HG03045 (cell line): ENCODE data around the gene DISP3.

Experiments
- ATAC-seq: cut with Tn5 transposase; IDR thresholded peaks from one replicate; pipeline ENCODE4 v1.9.1; 2021; ENCODE audit warnings: mild to moderate bottlenecking, moderate library complexity; ENCODE audit not compliant: unreplicated experiment

Gene DISP3, protein sequence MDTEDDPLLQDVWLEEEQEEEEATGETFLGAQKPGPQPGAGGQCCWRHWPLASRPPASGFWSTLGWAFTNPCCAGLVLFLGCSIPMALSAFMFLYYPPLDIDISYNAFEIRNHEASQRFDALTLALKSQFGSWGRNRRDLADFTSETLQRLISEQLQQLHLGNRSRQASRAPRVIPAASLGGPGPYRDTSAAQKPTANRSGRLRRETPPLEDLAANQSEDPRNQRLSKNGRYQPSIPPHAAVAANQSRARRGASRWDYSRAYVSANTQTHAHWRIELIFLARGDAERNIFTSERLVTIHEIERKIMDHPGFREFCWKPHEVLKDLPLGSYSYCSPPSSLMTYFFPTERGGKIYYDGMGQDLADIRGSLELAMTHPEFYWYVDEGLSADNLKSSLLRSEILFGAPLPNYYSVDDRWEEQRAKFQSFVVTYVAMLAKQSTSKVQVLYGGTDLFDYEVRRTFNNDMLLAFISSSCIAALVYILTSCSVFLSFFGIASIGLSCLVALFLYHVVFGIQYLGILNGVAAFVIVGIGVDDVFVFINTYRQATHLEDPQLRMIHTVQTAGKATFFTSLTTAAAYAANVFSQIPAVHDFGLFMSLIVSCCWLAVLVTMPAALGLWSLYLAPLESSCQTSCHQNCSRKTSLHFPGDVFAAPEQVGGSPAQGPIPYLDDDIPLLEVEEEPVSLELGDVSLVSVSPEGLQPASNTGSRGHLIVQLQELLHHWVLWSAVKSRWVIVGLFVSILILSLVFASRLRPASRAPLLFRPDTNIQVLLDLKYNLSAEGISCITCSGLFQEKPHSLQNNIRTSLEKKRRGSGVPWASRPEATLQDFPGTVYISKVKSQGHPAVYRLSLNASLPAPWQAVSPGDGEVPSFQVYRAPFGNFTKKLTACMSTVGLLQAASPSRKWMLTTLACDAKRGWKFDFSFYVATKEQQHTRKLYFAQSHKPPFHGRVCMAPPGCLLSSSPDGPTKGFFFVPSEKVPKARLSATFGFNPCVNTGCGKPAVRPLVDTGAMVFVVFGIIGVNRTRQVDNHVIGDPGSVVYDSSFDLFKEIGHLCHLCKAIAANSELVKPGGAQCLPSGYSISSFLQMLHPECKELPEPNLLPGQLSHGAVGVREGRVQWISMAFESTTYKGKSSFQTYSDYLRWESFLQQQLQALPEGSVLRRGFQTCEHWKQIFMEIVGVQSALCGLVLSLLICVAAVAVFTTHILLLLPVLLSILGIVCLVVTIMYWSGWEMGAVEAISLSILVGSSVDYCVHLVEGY (N-terminal part only)

DNA sequence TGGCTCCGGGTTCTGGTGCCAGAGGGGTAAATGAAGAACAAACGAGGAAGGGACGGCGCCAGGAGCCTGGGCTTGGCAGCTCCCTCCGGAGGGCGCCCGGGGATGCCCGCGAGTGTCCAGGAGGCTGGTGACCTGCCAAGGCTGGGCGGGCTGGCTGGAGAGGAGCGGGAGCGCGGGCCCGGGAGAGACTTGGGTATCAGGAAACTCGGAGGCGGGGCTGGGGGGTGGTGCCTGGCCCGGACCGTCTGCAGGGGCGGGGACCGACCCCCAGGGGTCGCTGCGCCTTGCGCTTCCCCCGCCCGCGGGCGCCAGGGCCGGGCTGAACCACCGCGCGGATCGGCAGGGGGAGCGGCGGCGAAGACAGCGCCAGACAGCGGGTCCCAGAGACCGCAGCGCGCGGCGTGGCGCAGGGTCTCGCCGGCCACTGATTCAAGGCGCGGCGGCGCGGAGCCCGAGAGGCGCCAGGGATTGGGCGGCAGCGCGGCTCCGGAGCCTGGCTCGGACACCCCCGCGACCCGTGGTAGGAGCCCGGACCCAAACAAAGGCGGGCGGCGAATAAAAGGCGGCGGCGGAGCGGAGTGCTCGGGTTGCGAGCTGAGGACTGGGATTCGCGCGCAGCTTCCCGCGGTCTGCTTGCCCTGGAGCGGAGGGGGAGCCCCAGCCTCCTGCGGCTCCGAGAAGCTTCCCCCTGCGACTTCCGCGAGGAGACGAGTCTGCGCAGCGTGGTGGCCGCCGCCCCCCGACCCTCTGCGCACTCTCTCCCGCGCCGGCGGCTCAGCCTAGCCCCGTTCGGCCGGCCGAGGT is at the start of gene DISP3:
DISP3 (plus strand) TSS at position 585 of the 804 bp plus-strand sequence. CDS start 21,838 bp downstream, outside the sequence.
- peak; percentile 66 for ATAC-seq

DNA sequence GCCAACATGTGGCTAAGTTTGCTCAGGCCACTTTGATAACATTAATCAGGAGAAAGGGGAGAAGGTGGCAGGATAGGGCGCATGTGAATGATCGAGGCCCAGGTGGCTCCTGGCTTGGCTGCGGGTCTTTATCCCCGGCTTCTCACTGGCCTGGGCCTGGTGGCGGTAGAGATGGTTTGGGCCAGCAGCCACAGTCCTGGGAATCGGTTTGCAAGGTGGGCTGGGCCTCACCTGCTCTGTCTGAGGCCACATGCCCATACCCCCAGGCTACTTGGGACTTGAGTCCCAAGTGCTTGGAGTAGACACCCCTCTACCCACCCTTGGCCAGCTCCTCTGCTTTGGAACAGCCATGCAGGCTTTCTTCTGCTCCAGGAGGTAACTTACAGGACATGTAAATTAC is 49.7 kb upstream of the DISP3 start:
- ATAC-seq, result no peak

DNA sequence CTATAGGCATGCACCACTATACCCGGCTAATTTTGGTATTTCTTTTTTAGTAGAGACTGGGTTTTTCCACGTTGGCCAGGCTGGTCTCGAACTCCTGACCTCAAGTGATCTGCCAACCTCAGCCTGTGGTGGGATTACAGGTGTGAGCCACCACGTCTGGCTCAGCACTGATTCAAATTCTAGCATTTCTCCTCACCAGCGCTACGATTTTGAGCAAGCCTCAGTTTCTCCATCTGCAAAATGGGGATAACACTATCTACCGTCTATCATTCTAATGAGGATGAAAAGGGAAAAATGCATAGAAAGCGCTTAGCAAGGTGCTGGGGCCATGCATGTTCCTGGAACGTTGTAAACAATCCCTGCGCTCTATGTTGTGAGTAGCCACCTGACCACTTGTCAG is 49.0 kb upstream of the DISP3 start:
- no peak for ATAC-seq

DNA sequence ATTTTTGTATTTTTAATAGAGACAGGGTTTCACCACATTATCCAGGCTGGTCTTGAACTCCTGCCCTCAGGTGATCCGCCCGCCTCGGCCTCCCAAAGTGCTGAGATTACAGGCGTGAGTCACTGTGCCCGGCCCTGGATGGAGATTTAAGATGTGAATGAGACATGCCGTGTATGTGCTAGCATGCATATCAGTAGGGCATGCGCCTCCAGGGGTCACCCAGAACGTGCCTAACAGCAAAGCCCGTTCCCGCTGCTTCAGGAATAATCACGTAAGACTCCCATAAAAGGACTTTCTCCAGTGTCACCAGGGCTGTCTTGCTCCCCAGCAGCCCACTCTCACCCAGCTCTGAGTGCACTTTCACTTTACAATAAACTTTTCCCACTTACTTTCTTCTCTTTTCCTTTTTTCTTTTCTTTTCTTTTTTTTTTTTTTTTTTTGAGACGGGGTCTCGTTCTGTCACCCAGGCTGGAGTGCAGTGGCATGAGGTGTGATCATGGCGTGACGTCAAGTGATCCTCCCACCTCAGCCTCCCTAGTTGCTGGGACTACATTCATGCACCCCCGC is 46.9 kb upstream of the DISP3 start:
- ATAC-seq, result no peak

DNA sequence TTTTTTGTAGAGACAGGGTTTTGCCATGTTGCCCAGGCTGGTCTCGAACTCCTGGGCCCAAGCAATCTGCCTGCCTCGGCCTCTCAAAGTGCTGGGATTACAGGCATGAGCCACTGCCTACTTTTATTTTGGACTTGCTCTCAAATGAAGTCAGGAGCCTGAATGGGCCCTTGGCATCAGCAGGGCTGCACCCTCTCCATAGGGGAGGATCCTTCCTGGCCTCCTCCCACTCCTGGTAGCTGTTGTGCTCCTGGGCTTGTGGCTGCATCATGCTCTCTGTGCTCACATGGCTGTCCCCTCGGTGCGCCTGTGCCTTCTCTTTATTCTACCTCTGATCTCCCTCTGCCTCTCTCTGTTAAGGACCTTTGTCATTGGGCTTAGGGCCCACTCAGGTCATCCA is 46.4 kb upstream of the DISP3 start:
- no peak for ATAC-seq

DNA sequence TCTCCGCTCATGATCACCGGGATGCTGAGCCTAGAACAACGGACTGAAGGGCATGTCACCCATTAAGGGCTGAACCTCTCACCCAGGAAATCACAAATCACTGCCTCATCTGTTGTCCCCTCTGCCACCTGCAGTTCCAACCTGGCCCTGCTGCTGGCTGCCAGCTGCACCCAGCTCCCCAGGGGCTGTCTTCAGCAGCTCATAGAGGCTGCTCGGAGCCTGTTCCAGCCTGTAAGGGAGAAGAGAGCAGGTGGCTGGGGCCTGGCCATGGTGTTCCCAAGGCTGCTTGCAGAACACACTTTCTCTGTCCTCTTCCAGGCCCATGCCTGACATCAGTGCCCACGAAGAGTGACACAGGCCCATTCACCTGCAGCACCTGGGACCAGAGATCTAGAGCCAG is 44.5 kb upstream of the DISP3 start:
- no peak for ATAC-seq

DNA sequence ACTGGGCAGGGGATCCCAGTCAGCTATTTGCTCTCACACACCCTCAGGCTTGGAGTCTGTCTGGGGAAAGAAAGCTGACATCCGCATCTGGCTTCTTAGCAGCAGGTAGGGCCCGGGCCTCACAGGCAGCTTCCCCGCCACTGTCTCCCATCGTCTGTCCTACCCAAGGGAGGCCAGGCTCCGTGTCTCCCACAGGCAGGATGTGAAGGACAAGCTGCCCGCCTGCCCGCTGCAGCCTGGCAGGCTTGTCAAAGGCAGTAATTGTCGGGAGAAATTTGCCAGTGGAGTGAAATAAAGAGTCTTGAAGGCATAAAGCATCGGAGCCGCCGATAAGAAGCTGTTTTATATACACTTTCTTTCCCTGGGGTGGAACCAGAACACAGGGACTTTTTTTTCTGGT is 44.0 kb upstream of the DISP3 start:
- no peak for ATAC-seq

DNA sequence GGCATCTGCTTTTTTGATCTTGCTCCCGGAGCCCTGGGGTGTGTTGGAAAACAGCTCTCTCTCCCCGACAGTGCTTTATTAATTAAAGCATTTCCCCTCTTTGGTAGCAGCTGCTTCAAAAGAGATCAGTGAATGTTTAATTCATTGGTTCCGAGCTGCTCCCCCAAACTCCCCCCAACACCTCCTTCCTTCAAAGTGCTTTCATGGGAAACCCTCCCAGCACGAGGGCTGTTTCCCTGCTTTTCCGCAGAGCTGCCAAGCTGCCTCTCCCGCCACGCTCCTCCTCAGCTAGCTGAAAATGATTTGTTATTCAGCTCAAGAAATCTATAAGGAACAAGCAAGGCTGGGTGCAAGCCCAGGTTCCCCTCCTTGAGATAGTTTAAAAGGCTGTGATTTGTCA is 40.0 kb upstream of the DISP3 start:
- no peak for ATAC-seq

DNA sequence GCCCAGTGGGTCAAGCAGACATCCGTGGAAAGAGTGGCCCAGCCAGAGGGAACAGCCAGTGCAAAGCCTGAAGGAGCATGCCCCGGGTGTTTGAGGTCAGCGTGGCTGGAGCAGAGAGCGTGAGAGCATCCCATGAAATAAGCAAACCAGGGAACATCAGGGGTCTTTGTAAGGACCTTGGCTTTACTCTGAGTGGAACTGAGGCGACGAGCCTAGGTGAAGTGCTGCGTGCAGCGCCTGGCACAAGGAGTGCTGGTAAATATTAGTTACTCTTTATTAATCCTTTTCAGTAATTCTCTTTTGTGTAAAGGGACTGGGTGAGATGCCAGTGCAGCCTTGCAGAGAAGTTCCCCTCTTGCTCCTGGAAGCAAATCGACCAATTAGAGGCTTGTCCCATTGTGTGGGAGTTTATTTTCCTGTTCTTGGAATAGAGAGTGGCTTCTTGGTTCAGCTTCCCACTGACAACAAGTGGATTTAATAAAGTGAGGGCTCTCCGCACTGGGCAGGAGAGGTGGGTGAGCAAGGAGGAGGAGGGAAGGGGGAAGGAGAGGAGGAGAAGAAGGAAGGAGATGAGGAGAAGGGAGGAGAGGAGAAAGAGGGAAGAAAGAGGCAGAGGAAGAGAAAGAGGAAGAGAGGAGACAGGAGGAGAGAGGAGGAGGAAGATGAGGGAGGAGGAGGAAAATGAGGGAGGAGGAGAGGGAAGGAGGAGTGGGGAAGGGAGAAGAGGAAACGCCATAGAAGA is 37.6 kb upstream of the DISP3 start:
- ATAC-seq, result no peak

DNA sequence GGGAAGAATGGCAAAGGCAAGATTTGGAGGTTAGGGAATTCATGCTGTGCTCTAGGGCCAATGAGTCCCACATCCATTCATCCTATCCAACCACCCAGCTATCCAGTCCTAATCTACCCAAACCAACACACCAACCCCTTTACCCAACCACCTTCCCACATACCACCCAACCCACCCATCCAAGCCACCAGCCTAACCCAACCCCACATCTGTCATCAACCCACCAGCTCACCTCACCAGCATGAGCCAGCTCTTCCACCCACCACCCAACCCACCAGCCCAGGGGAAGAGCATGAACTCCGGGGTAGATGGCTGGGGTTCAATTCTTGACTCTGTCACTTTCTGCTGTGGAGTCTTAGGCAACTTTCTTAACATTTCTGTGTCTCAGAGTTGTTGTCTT is 35.9 kb upstream of the DISP3 start:
- no peak for ATAC-seq

DNA sequence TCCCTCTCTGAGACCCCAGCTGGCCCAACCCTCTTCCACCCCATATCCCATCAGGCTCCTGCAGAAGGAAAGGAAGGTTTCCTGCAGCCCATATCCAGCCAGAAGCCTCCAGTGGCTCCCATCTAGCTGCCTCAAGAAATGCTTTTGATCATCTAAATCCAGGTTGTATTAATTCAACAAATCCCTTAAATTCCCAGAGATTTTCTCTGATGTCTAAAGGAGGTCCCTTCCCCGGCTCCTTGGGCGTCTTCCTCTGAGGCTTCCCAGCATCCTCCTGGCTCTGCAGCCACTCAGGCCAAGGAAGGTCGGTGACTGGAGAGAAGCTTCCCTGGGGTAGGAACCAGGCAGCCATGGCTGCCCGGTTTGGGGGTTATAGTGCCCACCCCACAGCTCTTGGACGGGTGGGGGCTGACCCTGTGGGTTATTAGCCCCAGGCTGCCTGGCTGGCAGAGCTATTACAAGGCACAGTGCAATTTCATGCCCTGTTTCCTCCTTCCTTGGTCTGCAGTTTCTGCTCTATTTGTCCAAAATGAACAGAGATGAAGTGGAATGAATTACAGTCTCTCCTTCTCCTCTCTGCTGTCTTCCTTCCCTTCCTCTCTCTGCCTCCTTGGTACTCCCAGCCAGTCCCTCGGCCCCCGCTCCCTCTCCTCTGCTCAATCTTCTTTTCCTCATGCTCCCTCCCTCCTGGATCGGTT is 34.8 kb upstream of the DISP3 start:
- no peak for ATAC-seq

DNA sequence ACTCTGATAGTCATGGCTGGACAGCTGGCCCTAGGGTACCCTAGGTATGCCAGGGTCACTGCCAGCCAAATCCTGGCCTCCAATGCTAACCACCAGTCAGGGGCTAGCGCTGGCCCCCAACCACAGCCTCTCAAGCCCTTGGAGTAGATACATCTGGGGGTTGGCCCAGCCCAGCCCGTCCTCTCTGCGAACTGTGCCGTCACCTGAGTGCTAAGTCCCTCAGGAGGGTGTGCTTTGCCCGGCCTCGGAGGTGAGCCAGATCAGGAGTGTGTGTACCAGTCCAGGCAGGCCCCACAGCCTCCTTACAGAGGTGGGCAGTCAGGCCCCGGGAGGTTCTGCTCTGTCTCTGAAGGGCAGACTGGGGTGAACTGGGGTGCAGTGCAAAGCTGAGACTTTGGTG is 34.0 kb upstream of the DISP3 start:
- no peak for ATAC-seq

DNA sequence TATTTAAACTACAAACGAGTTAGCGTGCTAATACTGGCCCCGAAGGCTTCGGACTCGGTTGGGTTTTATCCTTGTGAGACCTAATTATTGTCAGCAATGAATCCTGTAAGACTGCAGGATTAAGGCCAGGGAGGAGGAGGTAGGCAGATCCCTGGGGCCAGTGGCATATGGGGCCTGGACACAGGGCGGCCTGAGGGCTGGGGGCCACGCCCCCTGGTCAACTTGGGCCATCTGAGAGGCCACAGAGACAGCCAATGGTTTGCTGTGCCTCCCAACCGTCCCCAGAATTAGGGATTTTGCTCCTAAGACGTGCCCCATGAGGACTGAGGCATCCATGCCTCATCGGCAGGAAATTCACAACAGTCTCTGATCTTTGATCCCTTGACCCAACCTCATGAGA is 31.1 kb upstream of the DISP3 start:
- no peak for ATAC-seq

DNA sequence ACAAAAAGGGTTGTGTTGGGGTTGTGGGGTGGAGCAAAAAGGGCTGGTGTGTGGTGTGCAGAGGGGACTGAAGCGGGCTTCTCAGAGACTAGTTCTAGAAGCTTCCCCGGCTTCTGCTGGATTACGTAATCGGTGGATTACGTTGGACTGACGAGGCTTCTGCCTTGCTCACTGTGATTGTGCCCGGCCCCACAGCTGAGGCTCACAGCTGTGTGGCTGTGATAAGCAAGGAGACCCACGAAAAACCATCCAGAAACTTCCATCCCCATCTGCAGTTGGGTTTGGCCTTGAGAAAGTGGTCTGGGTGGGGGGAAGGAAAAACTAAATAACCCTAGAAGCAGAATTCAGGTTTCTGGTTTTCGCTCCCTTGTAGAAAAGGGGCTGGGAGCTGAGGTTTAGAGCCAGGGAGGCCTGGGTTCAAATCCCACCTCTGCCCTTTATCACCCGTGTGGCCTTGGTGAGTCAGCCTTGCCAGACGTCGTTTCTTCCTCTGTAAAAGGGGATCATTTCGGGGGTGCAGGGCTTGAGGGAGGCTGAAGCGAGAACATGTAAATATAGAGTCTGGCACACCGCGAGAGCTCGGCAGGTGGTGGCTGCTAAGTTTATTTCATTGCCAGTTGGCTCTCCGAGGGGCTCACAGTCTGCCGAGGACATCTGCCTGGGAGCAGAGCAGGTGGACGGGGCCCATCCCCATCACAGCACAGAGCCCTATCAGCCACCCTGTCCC is 30.4 kb upstream of the DISP3 start:
- no peak for ATAC-seq

DNA sequence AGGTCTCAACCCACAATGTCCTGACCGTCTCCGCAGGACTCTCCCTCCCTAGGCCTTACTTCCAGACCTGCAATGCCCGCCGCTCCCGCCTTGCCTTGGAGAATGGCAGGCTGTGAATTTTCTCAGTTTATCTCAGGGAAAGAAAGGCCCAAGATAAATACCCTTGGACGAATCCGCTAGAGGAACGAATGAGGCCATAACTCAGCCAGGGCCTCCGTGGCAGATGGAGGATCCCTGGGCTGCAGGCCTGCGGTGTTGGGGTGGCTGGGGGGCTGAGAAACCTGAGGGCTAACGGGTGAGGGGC is 29.9 kb upstream of the DISP3 start:
- no peak for ATAC-seq

DNA sequence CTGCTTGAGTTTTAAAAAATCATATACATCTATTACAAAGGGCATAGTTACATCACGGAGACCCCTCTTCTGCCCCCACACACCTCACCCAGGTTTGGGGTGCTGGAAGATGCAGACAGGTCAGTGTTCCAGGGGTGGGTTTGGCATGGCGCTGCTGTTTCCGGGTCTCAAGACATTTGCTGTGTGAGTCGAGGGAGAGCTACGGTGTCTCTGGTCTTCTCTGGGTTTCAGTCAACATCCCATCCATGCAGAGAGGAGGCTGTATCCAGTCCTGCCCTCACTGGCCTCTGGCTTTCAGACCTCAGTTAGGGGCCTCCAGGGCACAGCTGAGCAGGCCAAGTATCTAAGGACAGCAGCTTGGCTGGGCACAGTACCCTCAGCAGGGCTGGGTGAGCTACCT is 28.6 kb upstream of the DISP3 start:
- ATAC-seq, result no peak

DNA sequence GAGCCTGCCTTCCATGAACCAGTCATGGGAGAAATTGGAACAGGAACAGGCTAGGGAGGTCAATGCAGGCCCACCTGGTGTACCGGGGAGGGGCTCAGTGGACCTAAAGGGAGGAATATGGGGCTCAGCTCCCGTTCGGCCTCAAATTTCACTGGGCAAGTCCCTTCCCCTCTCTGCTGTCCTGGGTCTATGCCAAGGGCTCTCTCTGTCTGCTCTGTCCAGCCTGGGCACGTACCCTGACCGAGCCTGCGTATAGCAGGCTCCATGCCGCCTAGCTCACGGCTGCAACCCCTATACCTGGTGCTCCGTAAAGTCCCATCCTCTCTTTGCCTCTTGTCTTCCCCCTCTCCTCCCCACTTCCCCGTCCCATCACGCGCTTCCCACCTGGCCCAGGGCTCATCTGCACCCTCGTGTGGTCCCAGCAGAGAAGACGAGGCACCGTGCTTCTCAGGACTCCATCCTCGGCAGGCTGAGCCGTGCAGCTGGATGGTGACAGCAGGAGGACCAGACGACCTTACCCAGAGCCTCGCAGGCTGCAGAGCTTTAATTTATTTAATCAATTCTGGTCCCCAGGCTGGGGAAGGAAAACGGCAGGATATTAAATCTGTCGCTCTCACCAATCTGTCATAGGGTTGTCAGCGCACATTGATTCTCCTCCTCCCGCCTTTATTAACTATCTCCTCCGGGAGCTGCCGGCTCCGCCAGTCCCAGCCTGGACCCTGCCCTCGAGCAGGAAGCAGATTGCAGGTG is 25.0 kb upstream of the DISP3 start:
- no peak for ATAC-seq
